ENCODE data around the gene CTNNBL1. TPM values are rescaled to one million over a fixed set of nuclear protein-coding genes. Genes with fewer than 3 reads are reported as not detected.

CTNNBL1 gene
- total and polyA plus RNA-seq, 2 of the 4 experiments (the other 2 are of a cell fraction) = 29.9 to 34.1 TPM

- ATAC-seq (ENCODE audit: low read depth) = no peak
- H2BK15ac ChIP-seq (ENCODE audit: low read depth, low read length) = no peak overlapping the region
- H3K79me1 ChIP-seq (ENCODE audit: low read depth in 1 of 2, low read length in 2 of 2) = peaks cover 3 to 17% of the 10 kb centered on the region in 2 experiments; a peak in 3 of 4 replicates
- no peak overlapping the region for H3K23ac ChIP-seq (ENCODE audit: low read depth, low read length)
- no peak overlapping the region for H4K91ac ChIP-seq (ENCODE audit: insufficient read depth, low read depth, low read length)
- H2BK120ac ChIP-seq (ENCODE audit: low read depth, low read length) = no peak overlapping the region
- H3K9me3 ChIP-seq (ENCODE audit: control insufficient read depth, insufficient read depth, low read length) = no peaks in the 10 kb centered on the region
- peaks cover 24% of the 10 kb centered on the region for H3K9me1 ChIP-seq (ENCODE audit: insufficient read depth, low read length)
- H2BK5ac ChIP-seq (ENCODE audit: low read depth, low read length, poor library complexity, severe bottlenecking) = no peak overlapping the region
- H3K9ac ChIP-seq (ENCODE audit: low read depth, low read length) = no peak overlapping the region
- peaks cover 25% of the 10 kb centered on the region for H3K36me3 ChIP-seq (ENCODE audit: control insufficient read depth, insufficient read depth, low read length)
- H4K20me1 ChIP-seq (ENCODE audit: insufficient read depth, low read length) = peaks cover 5% of the 10 kb centered on the region; the same call in 1 of the 2 replicates
- in situ Hi-C loops (cut with MboI; ENCODE audit: low sequenced_read_pairs) = no loop called here
- H3K27ac ChIP-seq (ENCODE audit: insufficient read depth, low read length) = no peak overlapping the region
- no peak overlapping the region for H4K8ac ChIP-seq (ENCODE audit: low read depth in 2 of 2, low read length in 2 of 2)
- H3K14ac ChIP-seq (replicated peaks; ENCODE audit: low read depth, low read length) = no peak overlapping the region
- no peaks in the 10 kb centered on the region for H3K27me3 ChIP-seq (ENCODE audit: control insufficient read depth, insufficient read depth, low read length)
- no peak overlapping the region for H3K18ac ChIP-seq (ENCODE audit: low read depth, low read length)
- WGBS, 2 experiments (ENCODE audit: extremely low coverage in 2 of 2, insufficient read length in 1 of 2) = 87 to 100% methylated on average over 1 to 3 of the region's 8 CpGs
- H2AK5ac ChIP-seq (ENCODE audit: low read depth, low read length) = no peak overlapping the region
- TF ChIP-seq RCOR1 (IDR thresholded peaks at IDR 0.05; ENCODE audit: insufficient replicate concordance, low read length) (no peak), ELK1 (IDR thresholded peaks at IDR 0.05; ENCODE audit: borderline replicate concordance, low read depth, low read length) (no peak), NFE2L2 (IDR thresholded peaks at IDR 0.05; ENCODE audit: low read depth, low read length) (no peak), SMC3 (IDR thresholded peaks at IDR 0.05; ENCODE audit: low read depth, low read length) (no peak), BHLHE40 (IDR thresholded peaks at IDR 0.05; ENCODE audit: low read depth, low read length) (no peak), RAD21 (IDR thresholded peaks at IDR 0.05; ENCODE audit: low read length) (no peak), CHD1 (IDR thresholded peaks at IDR 0.05; ENCODE audit: low read depth, low read length) (no peak), FOS (IDR thresholded peaks at IDR 0.05; ENCODE audit: low read depth, low read length) (no peak), MAZ (IDR thresholded peaks at IDR 0.05; ENCODE audit: borderline replicate concordance, low read depth, low read length) (no peak)
- no peak overlapping the region for H3K4ac ChIP-seq (ENCODE audit: low read depth, low read length)
- BruUV-seq (replicated peaks) = no TSS peak
- no peak overlapping the region for H4K5ac ChIP-seq (ENCODE audit: low read depth, low read length)
- intact Hi-C loops (cut with micrococcal nuclease) = no loop called here
- POLR2A ChIA-PET (ENCODE audit: unreplicated experiment) = no interaction called here
- DNase-seq = no peak
- H2BK20ac ChIP-seq (ENCODE audit: low read depth, low read length) = no peak overlapping the region
- dilution Hi-C loops (cut with HindIII; ENCODE audit: low sequenced_read_pairs, unreplicated experiment) = no loop called here
- no peak overlapping the region for H3K56ac ChIP-seq (ENCODE audit: extremely low read depth, insufficient read depth, low read length)
- H2AK9ac ChIP-seq (replicated peaks; ENCODE audit: low read depth, low read length, poor library complexity) = no peak overlapping the region
- H3K4me2 ChIP-seq (ENCODE audit: low read depth, low read length) = no peak overlapping the region
- no peak overlapping the region for H2AFZ ChIP-seq (replicated peaks; ENCODE audit: low read length, poor library complexity)
- no peak overlapping the region for H3K4me3 ChIP-seq (ENCODE audit: insufficient read depth, low read depth, low read length)
- CTCF ChIA-PET = no interaction called here
- no peaks in the 10 kb centered on the region; the same call in 1 of the 2 replicates for H3K4me1 ChIP-seq (ENCODE audit: control insufficient read depth, insufficient read depth, low read length)
These were observed 109.8 kb downstream of the CTNNBL1 start for GRCh38 chr20:37803438-37804307.
